NCI-H2196 (cell line): ENCODE results near the gene AGA.

Experiments used
- DNase-seq: peaks from one replicate; lab custom pipeline; 2025; ENCODE audit not compliant: unreplicated experiment; lab: John Stamatoyannopoulos, UW

The AGA gene

GRCh38 chr4:177447417-177448004 lies 5.3 kb upstream of the AGA start:
- no peak for DNase-seq

DNA sequence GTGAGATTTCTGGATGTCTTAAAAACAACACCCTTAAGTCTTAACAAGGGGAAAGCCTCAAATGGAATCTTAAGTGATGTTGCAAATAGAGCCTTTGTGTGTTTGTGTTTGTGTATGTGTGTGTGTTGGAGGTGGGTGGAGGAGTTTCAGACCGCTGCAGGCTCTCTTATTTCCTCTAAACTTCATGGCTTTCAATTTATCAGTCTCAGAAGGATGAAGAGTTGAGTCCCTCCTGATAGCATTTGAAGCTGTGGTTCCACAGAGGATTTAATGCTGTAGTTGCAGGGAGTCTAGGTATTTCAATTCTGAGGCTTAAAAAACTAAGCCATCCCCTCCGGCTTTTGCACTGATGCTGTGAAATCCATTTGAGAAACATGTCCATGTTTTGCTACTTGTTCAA lies 4.3 kb upstream of the AGA start:
- DNase-seq, result no peak

- no peak for DNase-seq
Measured at GRCh38 chr4:177444911-177445736, 2.9 kb upstream of the AGA start.

GRCh38 chr4:177441061-177441802 lies 1.0 kb downstream of the AGA start:
- DNase-seq, result no peak

GRCh38 chr4:177436456-177436855 lies 5.8 kb downstream of the AGA start:
- DNase-seq, result no peak

- no peak for DNase-seq
Measured at GRCh38 chr4:177434667-177435066, 7.6 kb downstream of the AGA start.

DNA sequence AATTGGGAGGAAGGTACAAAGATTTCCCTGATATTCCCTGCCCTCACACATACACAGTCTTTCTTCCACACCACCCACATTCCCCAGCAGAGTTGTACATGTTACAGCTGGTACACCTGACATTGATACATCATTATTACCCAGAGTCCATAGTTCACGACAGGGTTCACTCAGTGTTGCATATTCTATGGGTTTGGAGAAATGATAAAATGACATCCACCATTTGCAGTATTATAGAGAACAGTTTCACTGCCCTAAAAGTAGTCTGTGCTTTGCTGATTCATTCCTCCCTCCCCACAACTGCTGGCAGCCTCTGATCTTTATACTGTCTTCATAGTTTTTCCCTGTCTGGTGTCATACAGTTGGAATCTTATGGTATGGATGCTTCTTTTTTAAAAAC lies 15.0 kb downstream of the AGA start:
- DNase-seq, result no peak

- DNase-seq, result no peak
Measured at GRCh38 chr4:177419434-177419833, 22.8 kb downstream of the AGA start.

GRCh38 chr4:177413656-177414055 lies 28.6 kb downstream of the AGA start:
- DNase-seq, result no peak

- no peak for DNase-seq
Measured at GRCh38 chr4:177413076-177413475, 29.2 kb downstream of the AGA start.

DNA sequence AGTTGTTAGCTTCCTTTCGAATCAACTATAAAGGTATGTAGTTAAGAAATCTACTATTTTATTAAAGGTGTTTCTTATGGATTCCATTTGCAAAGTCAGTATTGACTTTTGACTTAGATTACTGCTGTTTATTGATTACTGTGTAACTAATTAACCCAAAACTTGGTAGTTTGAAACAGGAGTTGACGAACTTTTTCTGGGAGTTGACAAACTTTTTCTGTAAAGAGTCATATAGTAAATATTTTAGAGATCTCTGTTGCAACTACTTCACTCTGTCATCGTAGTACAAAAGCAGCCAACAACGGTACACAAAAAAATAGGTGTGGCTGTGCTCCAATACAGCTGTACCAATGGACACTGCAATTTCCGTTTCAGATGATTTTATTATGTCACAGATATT lies 30.2 kb downstream of the AGA start:
- DNase-seq, result no peak

- DNase-seq, result no peak
Measured at GRCh38 chr4:177410566-177410965, 31.7 kb downstream of the AGA start.

- no peak for DNase-seq
Measured at GRCh38 chr4:177408023-177408422, 34.2 kb downstream of the AGA start.

DNA sequence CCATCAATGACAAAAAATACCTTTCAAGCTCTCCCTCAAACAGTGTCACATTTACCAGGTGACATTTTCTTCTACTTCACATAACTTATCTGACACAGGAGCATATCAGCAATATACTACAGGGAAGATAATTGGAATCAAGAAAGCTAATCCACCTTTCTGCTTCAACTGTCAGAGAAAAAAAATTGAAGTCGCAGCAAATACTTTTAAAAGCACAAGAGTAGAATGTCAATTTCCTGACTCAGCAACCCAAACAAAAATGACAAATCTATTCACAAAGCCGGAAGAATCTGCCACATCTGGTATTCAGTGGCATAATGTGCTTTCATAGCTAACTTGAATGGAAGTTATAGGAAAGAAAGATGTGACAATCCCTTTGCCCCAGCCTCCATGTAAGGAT lies 36.7 kb downstream of the AGA start:
- no peak for DNase-seq

DNA sequence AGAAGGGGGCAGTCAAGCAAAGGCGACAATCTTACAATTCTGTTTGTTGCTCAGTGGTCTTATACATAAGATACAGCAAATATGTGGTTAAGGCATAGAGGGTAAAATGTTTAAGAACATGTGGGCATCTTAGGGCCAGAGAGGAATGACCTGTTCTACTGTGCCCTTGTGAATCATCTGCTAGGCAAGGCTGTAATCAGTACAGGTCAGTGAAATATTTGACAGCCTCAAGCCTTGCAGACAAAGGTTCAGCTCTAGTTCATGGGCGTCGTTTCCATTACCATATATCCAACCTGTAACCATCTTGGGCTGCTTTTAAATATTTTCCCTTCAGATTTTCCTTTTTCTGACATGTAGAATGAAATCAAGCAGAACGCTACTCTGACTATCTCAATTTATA lies 37.3 kb downstream of the AGA start:
- DNase-seq, result no peak

- no peak for DNase-seq
Measured at GRCh38 chr4:177404342-177404741, 37.9 kb downstream of the AGA start.

DNA sequence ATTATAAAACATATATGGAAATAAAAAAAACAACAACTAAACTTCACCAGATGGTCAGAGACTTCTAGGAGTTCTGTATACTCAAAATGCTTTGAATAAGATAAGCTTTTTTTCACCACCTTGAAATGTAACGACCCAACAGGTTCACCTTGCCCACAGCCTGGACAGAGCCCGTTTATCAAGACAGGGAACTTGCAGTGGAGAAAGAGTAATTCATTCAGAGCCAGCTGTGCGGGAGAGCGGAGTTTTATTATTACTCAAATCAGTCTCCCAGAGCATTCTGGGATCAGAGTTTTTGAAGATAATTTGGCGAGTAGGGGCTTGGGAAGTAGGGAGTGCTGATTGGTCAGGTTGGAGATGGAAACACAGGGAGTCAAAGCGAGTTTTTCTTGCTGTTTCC lies 38.5 kb downstream of the AGA start:
- no peak for DNase-seq

DNA sequence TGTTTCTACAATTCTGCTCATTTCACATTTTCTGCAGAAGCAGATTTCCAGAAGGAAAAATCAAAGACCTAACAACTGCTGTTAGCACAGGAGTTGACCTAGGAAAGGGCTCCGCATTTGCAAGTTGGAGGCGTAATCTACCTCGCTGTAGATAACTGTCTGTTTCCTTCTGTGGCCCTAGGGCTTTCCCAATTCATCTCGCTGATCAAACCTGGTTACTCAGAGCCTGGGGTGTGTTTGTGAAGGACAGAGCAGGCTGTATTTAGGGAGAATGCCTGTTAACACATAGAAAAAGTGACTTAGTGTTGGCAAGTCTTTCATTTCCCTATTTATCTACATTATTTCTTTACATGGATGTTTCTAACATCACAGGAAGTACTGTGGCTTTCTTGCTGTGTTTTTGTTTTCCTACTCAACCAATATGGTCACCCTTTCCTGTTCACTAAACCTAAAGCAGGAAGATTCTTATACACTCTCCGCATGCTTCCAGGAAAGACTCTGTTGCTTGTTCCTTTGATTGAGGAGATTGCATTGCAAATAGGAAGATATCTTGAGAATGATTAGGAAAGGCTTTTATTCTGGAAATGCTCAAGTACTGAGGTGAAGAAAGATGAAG lies 40.5 kb downstream of the AGA start:
- no peak for DNase-seq

DNA sequence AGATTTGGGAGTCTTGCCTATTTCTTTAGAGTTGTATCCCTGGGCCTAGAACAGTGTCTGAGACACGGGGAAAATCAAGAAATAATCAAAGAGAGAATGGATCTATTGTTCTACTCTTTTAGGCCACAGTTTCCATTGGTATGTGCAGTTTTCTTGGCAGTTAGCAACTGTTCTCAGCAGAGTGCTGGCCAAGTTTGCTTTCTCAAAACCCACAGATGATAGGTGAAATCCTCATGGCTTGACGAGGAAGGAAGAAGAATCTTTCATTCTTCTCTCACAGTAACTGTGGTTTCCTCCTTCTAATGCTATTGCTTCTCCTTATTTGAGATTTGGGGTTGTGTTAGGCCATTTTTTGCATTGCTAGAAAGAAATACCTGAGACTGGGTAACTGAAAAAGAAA lies 42.2 kb downstream of the AGA start:
- DNase-seq, result no peak

GRCh38 chr4:177396352-177396751 lies 45.9 kb downstream of the AGA start:
- no peak for DNase-seq

- no peak for DNase-seq
Measured at GRCh38 chr4:177393236-177393635, 49.0 kb downstream of the AGA start.

GRCh38 chr4:177391953-177392352 lies 50.3 kb downstream of the AGA start:
- DNase-seq, result no peak
